ENCODE results near the gene FIP1L1. TPM values are rescaled to one million over a fixed set of nuclear protein-coding genes. Genes with fewer than 3 reads are reported as not detected.

The FIP1L1 gene
- total RNA-seq, 5 donors from 2014 or later (not counting 1 experiment from before 2014, with no cell fraction given) = 63.6 to 72.3 (median 69.7) TPM

DNA sequence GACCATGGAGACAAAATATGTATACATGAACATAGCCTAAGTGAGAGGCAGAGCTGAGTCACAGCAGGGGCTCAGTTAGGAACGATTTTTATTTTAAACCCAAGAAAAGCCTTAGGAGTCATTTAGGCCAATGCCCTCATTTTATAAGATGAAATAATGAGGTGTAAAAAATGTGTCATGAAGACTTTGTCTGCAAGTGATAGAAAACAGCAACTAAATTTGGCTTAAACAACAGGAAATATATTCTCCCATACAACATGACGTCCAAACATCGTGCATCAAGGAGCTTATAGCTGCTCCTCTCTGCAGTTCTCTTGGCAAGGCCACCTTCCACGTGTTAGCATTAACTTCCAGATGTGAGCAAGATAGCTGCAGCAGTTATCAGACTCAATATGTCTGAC, 28.4 kb upstream of the FIP1L1 start:
- ATAC-seq (replicated peaks in 1 of 4) (no peak), DNase-seq (no peak)
- Mint-ChIP-seq H3K4me3 (no peak overlapping the region), H3K27me3 (no peaks in the 10 kb centered on the region), H3K36me3 (peaks cover 74% of the 10 kb centered on the region), H3K27ac (no peak overlapping the region), H3K9me3 (peaks cover 0 to 6% (median 0%) of the 10 kb centered on the region in 3 donors), H3K4me1 (peaks cover 0 to 9% (median 6%) of the 10 kb centered on the region in 3 donors)
- ChIA-PET POLR2A (interaction anchor here in 1 of 2 donors (0.6 kb wide), 1 partner anchor 32 kb away, joined by 5 read pairs; no protein-coding TSS in a partner anchor), CTCF (no interaction called here)
- peaks cover 0 to 14% of the 10 kb centered on the region in 2 donors for H3K36me3 ChIP-seq (ENCODE audit: control insufficient read depth in 2 of 2, extremely low read depth in 1 of 2, insufficient read depth in 1 of 2, low read length in 1 of 2)
- 100% methylated on average over 3 of the region's 4 CpGs for WGBS (ENCODE audit: insufficient coverage)
- no peaks in the 10 kb centered on the region for H3K27me3 ChIP-seq (replicated peaks in 1 of 2; ENCODE audit: control insufficient read depth in 2 of 2, extremely low read depth in 1 of 2, insufficient read depth in 2 of 2, low read length in 1 of 2)
- H3K4me3 ChIP-seq (ENCODE audit: control insufficient read depth in 1 of 2, extremely low read depth in 1 of 2, low read length in 1 of 2) = no peak overlapping the region
- H3K9me3 ChIP-seq = no peaks in the 10 kb centered on the region
- H3K4me1 ChIP-seq (ENCODE audit: control insufficient read depth in 1 of 2, extremely low read depth in 1 of 2, insufficient read depth in 2 of 2, low read length in 2 of 2) = no peaks in the 10 kb centered on the region
- no peak overlapping the region for H3K27ac ChIP-seq (ENCODE audit: low read length)

DNA sequence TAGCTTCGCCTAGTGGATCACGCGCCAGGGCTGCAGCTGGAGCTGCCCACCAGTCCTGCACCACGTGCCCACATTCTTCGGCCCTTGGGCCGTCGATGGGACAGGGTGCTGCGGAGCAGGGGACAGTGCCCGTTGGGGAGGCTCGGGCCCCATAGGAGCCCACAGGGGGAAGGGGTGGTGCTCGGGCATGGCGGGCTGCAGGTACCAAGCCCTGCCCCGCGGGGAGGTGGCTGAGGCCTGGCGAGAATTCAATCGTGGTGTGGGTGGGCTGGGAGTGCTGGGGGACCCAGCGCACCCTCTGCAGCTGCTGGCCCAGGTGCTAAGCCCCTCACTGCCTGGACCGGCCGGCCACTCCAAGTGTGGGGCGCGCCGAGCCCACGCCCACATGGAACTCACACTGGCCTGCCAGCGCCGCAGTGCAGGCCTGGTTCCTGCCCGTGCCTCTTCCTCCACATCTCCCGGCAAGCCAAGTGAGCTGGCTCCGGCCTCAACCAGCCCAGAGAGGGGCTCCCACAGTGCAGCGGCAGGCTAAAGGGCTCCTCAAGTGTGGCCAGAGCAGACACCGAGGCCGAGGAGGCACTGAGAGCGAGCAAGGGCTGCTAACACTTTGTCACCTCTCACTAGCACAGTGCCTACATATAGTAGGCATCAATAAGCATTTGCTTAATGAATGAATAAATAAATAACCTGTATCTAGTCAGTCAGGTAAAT, 23.3 kb upstream of the FIP1L1 start:
- H3K36me3 ChIP-seq (ENCODE audit: control insufficient read depth in 2 of 2, extremely low read depth in 1 of 2, insufficient read depth in 1 of 2, low read length in 1 of 2) = peaks cover 0 to 10% of the 10 kb centered on the region in 2 donors
- H3K4me1 ChIP-seq (ENCODE audit: control insufficient read depth in 1 of 2, extremely low read depth in 1 of 2, insufficient read depth in 2 of 2, low read length in 2 of 2) = no peaks in the 10 kb centered on the region
- H3K4me3 ChIP-seq (ENCODE audit: control insufficient read depth in 1 of 2, extremely low read depth in 1 of 2, low read length in 1 of 2) = no peak overlapping the region
- 98% methylated on average over 18 of the region's 32 CpGs for WGBS (ENCODE audit: insufficient coverage)
- H3K27me3 ChIP-seq (replicated peaks in 1 of 2; ENCODE audit: control insufficient read depth in 2 of 2, extremely low read depth in 1 of 2, insufficient read depth in 2 of 2, low read length in 1 of 2) = no peaks in the 10 kb centered on the region
- ATAC-seq (replicated peaks in 1 of 4) (no peak), DNase-seq (no peak)
- H3K27ac ChIP-seq (ENCODE audit: low read length) = no peak overlapping the region
- Mint-ChIP-seq H3K27me3 (no peaks in the 10 kb centered on the region), H3K27ac (no peak overlapping the region), H3K36me3 (peaks cover 55% of the 10 kb centered on the region), H3K9me3 (no peaks in the 10 kb centered on the region), H3K4me3 (no peak overlapping the region), H3K4me1 (peaks cover 11 to 18% (median 13%) of the 10 kb centered on the region in 3 donors)
- ChIA-PET POLR2A (no interaction called here), CTCF (no interaction called here)
- no peaks in the 10 kb centered on the region for H3K9me3 ChIP-seq

GRCh38 chr4:53355930-53356521, 21.4 kb upstream of the FIP1L1 start:
- ATAC-seq (replicated peaks in 1 of 4) (no peak), DNase-seq (no peak)
- no peaks in the 10 kb centered on the region for H3K9me3 Mint-ChIP-seq
- Histone ChIP-seq H3K36me3 (ENCODE audit: control insufficient read depth in 2 of 2, extremely low read depth in 1 of 2, insufficient read depth in 1 of 2, low read length in 1 of 2) (peaks cover 0 to 9% of the 10 kb centered on the region in 2 donors), H3K4me1 (ENCODE audit: control insufficient read depth in 1 of 2, extremely low read depth in 1 of 2, insufficient read depth in 2 of 2, low read length in 2 of 2) (no peaks in the 10 kb centered on the region), H3K27me3 (replicated peaks in 1 of 2; ENCODE audit: control insufficient read depth in 2 of 2, extremely low read depth in 1 of 2, insufficient read depth in 2 of 2, low read length in 1 of 2) (no peaks in the 10 kb centered on the region), H3K4me3 (ENCODE audit: control insufficient read depth in 1 of 2, extremely low read depth in 1 of 2, low read length in 1 of 2) (no peak overlapping the region), H3K27ac (ENCODE audit: low read length) (no peak overlapping the region), H3K9me3 (no peaks in the 10 kb centered on the region)
- no peaks in the 10 kb centered on the region for H3K27me3 Mint-ChIP-seq
- ChIA-PET POLR2A (no interaction called here), CTCF (no interaction called here)
- no peak overlapping the region for H3K27ac Mint-ChIP-seq
- peaks cover 27 to 28% (median 28%) of the 10 kb centered on the region in 3 donors for H3K4me1 Mint-ChIP-seq
- peaks cover 39% of the 10 kb centered on the region for H3K36me3 Mint-ChIP-seq
- no peak overlapping the region for H3K4me3 Mint-ChIP-seq

DNA sequence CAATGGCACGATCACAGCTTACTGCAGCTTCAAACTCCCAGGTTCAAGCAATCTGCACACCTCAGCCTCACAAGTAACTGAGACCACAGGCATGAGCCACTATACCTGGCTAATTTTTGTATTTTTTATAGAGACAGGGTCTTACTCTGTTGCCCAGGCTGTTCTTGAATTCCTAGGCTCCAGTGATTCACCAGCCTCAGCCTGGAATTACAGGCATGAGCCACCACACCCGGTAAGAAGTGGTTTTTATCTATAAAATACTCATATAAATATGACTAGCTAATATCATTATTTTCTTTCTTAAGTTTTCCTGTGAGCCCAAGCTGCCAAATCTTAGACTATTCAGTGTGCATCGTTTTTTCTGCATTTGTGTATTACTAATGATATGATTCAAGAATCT, 16.0 kb upstream of the FIP1L1 start:
- Mint-ChIP-seq H3K9me3 (no peaks in the 10 kb centered on the region), H3K27me3 (no peaks in the 10 kb centered on the region), H3K4me3 (no peak overlapping the region), H3K36me3 (peaks cover 7% of the 10 kb centered on the region), H3K27ac (peak overlapping the region in 1 of 2 donors; percentile 7), H3K4me1 (peaks cover 65 to 69% (median 66%) of the 10 kb centered on the region in 3 donors)
- no peaks in the 10 kb centered on the region for H3K36me3 ChIP-seq (ENCODE audit: control insufficient read depth in 2 of 2, extremely low read depth in 1 of 2, insufficient read depth in 1 of 2, low read length in 1 of 2)
- no peaks in the 10 kb centered on the region for H3K27me3 ChIP-seq (replicated peaks in 1 of 2; ENCODE audit: control insufficient read depth in 2 of 2, extremely low read depth in 1 of 2, insufficient read depth in 2 of 2, low read length in 1 of 2)
- ChIA-PET POLR2A (interaction anchor here in 1 of 2 donors (0.8 kb wide), 1 partner anchor 29 kb away, joined by 3 read pairs; no protein-coding TSS in a partner anchor), CTCF (no interaction called here)
- no peaks in the 10 kb centered on the region for H3K9me3 ChIP-seq
- H3K27ac ChIP-seq (ENCODE audit: low read length) = no peak overlapping the region
- H3K4me3 ChIP-seq (ENCODE audit: control insufficient read depth in 1 of 2, extremely low read depth in 1 of 2, low read length in 1 of 2) = no peak overlapping the region
- no CpG with 5 or more reads among the region's 3 CpGs for WGBS (ENCODE audit: insufficient coverage)
- ATAC-seq (replicated peaks in 1 of 4) = no peak
- DNase-seq = no peak
- H3K4me1 ChIP-seq (ENCODE audit: control insufficient read depth in 1 of 2, extremely low read depth in 1 of 2, insufficient read depth in 2 of 2, low read length in 2 of 2) = peaks cover 20 to 31% of the 10 kb centered on the region in 2 experiments

DNA sequence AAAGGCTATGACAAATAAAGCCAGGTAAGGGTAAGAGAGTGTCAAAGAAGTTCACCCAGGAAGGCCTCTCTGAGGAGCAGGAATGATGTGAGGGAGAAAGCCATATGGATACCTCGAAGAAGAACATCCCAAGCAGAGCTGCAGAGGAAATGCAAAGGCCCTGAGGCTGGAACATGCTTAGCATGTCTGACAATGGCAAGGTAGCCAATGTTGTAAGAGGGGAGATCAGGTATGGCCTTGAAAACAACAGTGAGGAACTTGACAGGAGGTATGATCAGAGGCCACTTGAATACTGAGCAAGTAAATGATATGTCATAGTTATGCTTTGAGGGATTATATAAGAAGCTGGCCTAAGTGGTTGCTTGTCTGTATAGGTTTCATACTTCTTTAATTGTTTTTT, 15.3 kb upstream of the FIP1L1 start:
- ATAC-seq (replicated peaks in 1 of 4) (no peak), DNase-seq (no peak)
- Histone ChIP-seq H3K4me3 (ENCODE audit: control insufficient read depth in 1 of 2, extremely low read depth in 1 of 2, low read length in 1 of 2) (no peak overlapping the region), H3K36me3 (ENCODE audit: control insufficient read depth in 2 of 2, extremely low read depth in 1 of 2, insufficient read depth in 1 of 2, low read length in 1 of 2) (no peaks in the 10 kb centered on the region), H3K27ac (ENCODE audit: low read length) (no peak overlapping the region), H3K4me1 (ENCODE audit: control insufficient read depth in 1 of 2, extremely low read depth in 1 of 2, insufficient read depth in 2 of 2, low read length in 2 of 2) (peaks cover 23 to 34% of the 10 kb centered on the region in 2 experiments), H3K9me3 (no peaks in the 10 kb centered on the region), H3K27me3 (replicated peaks in 1 of 2; ENCODE audit: control insufficient read depth in 2 of 2, extremely low read depth in 1 of 2, insufficient read depth in 2 of 2, low read length in 1 of 2) (no peaks in the 10 kb centered on the region)
- Mint-ChIP-seq H3K27me3 (no peaks in the 10 kb centered on the region), H3K4me3 (peak overlapping the region in 2 of 3 donors; percentile 22 to 25), H3K9me3 (no peaks in the 10 kb centered on the region), H3K27ac (peak overlapping the region; percentile 6 to 46), H3K36me3 (peaks cover 7% of the 10 kb centered on the region), H3K4me1 (peaks cover 71 to 75% (median 72%) of the 10 kb centered on the region in 3 donors)
- CTCF ChIA-PET = no interaction called here
- 100% methylated on average over 1 of the region's 1 CpG for WGBS (ENCODE audit: insufficient coverage)
- POLR2A ChIA-PET = no interaction called here

DNA sequence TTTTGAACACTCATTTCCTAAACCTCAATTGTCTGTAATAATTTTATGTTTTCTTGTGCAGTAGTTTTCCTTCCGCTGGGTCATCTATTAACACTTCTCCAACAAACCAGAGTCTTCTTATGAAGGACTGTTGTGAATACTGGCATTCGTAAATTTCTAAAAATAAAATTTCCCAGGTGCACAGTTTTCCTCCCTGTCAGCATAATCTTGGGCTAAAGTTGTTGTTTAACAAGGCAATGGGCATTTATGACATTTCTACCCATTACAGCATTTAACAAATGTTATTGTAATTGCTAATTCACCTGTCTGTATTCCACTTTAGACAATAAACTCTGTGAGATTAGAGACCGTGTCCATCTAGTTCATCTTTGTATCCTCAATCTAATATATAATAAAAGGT, 12.8 kb upstream of the FIP1L1 start:
- CTCF ChIA-PET = interaction anchor here in 1 of 2 donors (1.3 kb wide), 1 partner anchor 16 kb away, joined by 3 read pairs; no protein-coding TSS in a partner anchor
- H3K4me3 Mint-ChIP-seq = peak overlapping the region; percentile 95 to 97 (median 96)
- peaks cover 0 to 3% of the 10 kb centered on the region in 2 donors for H3K27me3 Mint-ChIP-seq
- Histone ChIP-seq H3K36me3 (ENCODE audit: control insufficient read depth in 2 of 2, extremely low read depth in 1 of 2, insufficient read depth in 1 of 2, low read length in 1 of 2) (no peaks in the 10 kb centered on the region), H3K4me1 (ENCODE audit: control insufficient read depth in 1 of 2, extremely low read depth in 1 of 2, insufficient read depth in 2 of 2, low read length in 2 of 2) (peaks cover 24 to 34% of the 10 kb centered on the region in 2 experiments), H3K27me3 (replicated peaks in 1 of 2; ENCODE audit: control insufficient read depth in 2 of 2, extremely low read depth in 1 of 2, insufficient read depth in 2 of 2, low read length in 1 of 2) (no peaks in the 10 kb centered on the region), H3K27ac (ENCODE audit: low read length) (no peak overlapping the region), H3K9me3 (no peaks in the 10 kb centered on the region), H3K4me3 (ENCODE audit: control insufficient read depth in 1 of 2, extremely low read depth in 1 of 2, low read length in 1 of 2) (no peak overlapping the region)
- H3K9me3 Mint-ChIP-seq = no peaks in the 10 kb centered on the region
- ATAC-seq (replicated peaks in 1 of 4) (no peak), DNase-seq (no peak)
- peak overlapping the region; percentile 29 to 94 for H3K27ac Mint-ChIP-seq
- H3K36me3 Mint-ChIP-seq = no peaks in the 10 kb centered on the region
- H3K4me1 Mint-ChIP-seq = peaks cover 65 to 67% (median 67%) of the 10 kb centered on the region in 3 donors
- POLR2A ChIA-PET = interaction anchor here in 1 of 2 donors (1.2 kb wide), 1 partner anchor 14 kb away, joined by 4 read pairs; no protein-coding TSS in a partner anchor
- no CpG with 5 or more reads among the region's 3 CpGs for WGBS (ENCODE audit: insufficient coverage)

Measured in T-cell (primary cell).